Measurements from ENCODE around the gene RELL2.

RELL2 gene

GRCh38 chr5:141618804-141619554, 17.8 kb upstream of the RELL2 start, which contains the start of gene DIAPH1:
Gene DIAPH1 (minus strand): TSS chr5:141619000. CDS start chr5:141618914, 86 bp downstream.
- DNase-seq (ENCODE audit: low read depth) = peak; percentile 88
- in situ Hi-C loops (cut with HindIII; ENCODE audit: low sequenced_read_pairs) = no loop called here
- H3K4me3 ChIP-seq (ENCODE audit: low read depth, low read length) = peak within 1 kb of the TSS; percentile 86
- TF ChIP-seq CTCF (IDR thresholded peaks at IDR 0.05; ENCODE audit: low read depth, low read length, missing control alignments) = peak; percentile 96

GRCh38 chr5:141623186-141623585, 13.6 kb upstream of the RELL2 start:
- in situ Hi-C loops (cut with HindIII; ENCODE audit: low sequenced_read_pairs) = no loop called here
- H3K4me3 ChIP-seq (ENCODE audit: low read depth, low read length) = no peak overlapping the region
- no peak for TF ChIP-seq CTCF (IDR thresholded peaks at IDR 0.05; ENCODE audit: low read depth, low read length, missing control alignments)
- DNase-seq (ENCODE audit: low read depth) = no peak

GRCh38 chr5:141623611-141624010, 13.2 kb upstream of the RELL2 start:
- no peak for DNase-seq (ENCODE audit: low read depth)
- TF ChIP-seq CTCF (IDR thresholded peaks at IDR 0.05; ENCODE audit: low read depth, low read length, missing control alignments) = no peak
- in situ Hi-C loops (cut with HindIII; ENCODE audit: low sequenced_read_pairs) = no loop called here
- no peak overlapping the region for H3K4me3 ChIP-seq (ENCODE audit: low read depth, low read length)

GRCh38 chr5:141628175-141628788, 8.5 kb upstream of the RELL2 start:
- no peak for DNase-seq (ENCODE audit: low read depth)
- TF ChIP-seq CTCF (IDR thresholded peaks at IDR 0.05; ENCODE audit: low read depth, low read length, missing control alignments) = no peak
- H3K4me3 ChIP-seq (ENCODE audit: low read depth, low read length) = no peak overlapping the region
- in situ Hi-C loops (cut with HindIII; ENCODE audit: low sequenced_read_pairs) = no loop called here

- in situ Hi-C loops (cut with HindIII; ENCODE audit: low sequenced_read_pairs) = no loop called here
- no peak for DNase-seq (ENCODE audit: low read depth)
- TF ChIP-seq CTCF (IDR thresholded peaks at IDR 0.05; ENCODE audit: low read depth, low read length, missing control alignments) = no peak
- H3K4me3 ChIP-seq (ENCODE audit: low read depth, low read length) = no peak overlapping the region
Measured at GRCh38 chr5:141630570-141631140, 6.1 kb upstream of the RELL2 start.

- in situ Hi-C loops (cut with HindIII; ENCODE audit: low sequenced_read_pairs) = no loop called here
- DNase-seq (ENCODE audit: low read depth) = no peak
- TF ChIP-seq CTCF (IDR thresholded peaks at IDR 0.05; ENCODE audit: low read depth, low read length, missing control alignments) = no peak
- H3K4me3 ChIP-seq (ENCODE audit: low read depth, low read length) = no peak overlapping the region
Measured at GRCh38 chr5:141632650-141633049, 4.1 kb upstream of the RELL2 start.
